G401 (cell line): Measurements from ENCODE around the gene NLN. TPM values are rescaled to one million over a fixed set of nuclear protein-coding genes. Genes with fewer than 3 reads are reported as not detected.
A peak's percentile ranks its signal among the peaks of the same experiment; 100 is the strongest.
"Not testable (repeated sequence)": the region's sequence is repeated elsewhere in the genome, so short reads cannot be mapped to it uniquely, and the experiment has no call there.

Experiments
- DNase-seq: peaks from one replicate; pipeline ENCODE4 v3.0.0-alpha.2; 2015; ENCODE audit warnings: low spot score
- in situ Hi-C: cut with HindIII; loops from 2 replicates; pipeline ENCODE4 v1.10.0; 2016; ENCODE audit warnings: low sequenced_read_pairs, mixed read lengths
- total RNA-seq: library from RNA; depleted of rRNA; stranded (reverse); fragments of >200 nt; shearing (Covaris generic); gene quantifications from 2 replicates; pipeline ENCODE4 v1.2.3, GENCODE V29; 2014; rRNA removed

The NLN gene
- total RNA-seq: 53.6 and 81.4 TPM in 2 replicates

- in situ Hi-C loops: no loop called here
- DNase-seq: peak; percentile 85
These were observed at the start of gene NLN, which contains the start of gene SGTB for GRCh38 chr5:65721720-65722574. Gene NLN (plus strand): TSS chr5:65722205. CDS start chr5:65722374, 169 bp downstream. Gene SGTB (minus strand): TSS chr5:65722109. CDS start chr5:65720807, 1,302 bp downstream.

- in situ Hi-C loops: no loop called here
- no peak for DNase-seq
These were observed 49.2 kb upstream of the NLN start for GRCh38 chr5:65672796-65673195.

- DNase-seq: no peak
- in situ Hi-C loops: no loop called here
These were observed 47.3 kb upstream of the NLN start for GRCh38 chr5:65674749-65675148.

- DNase-seq, in situ Hi-C loops: not testable (repeated sequence)
These were observed 45.9 kb upstream of the NLN start for GRCh38 chr5:65676056-65676455.

GRCh38 chr5:65682148-65682547, 39.9 kb upstream of the NLN start:
- in situ Hi-C loops: no loop called here
- no peak for DNase-seq

GRCh38 chr5:65693121-65693520, 28.9 kb upstream of the NLN start:
- no peak for DNase-seq
- in situ Hi-C loops: no loop called here

- DNase-seq: no peak
- in situ Hi-C loops: no loop called here
These were observed 26.7 kb upstream of the NLN start for GRCh38 chr5:65695162-65695755.

GRCh38 chr5:65695896-65696295, 26.1 kb upstream of the NLN start:
- in situ Hi-C loops: no loop called here
- DNase-seq: no peak

- peak; percentile 32 for DNase-seq
- in situ Hi-C loops: no loop called here
These were observed 25.1 kb upstream of the NLN start for GRCh38 chr5:65696892-65697291.

GRCh38 chr5:65699338-65699737, 22.7 kb upstream of the NLN start:
- in situ Hi-C loops: no loop called here
- DNase-seq: no peak

- DNase-seq: no peak
- in situ Hi-C loops: no loop called here
These were observed 20.0 kb upstream of the NLN start for GRCh38 chr5:65702036-65702435.

- DNase-seq: no peak
- in situ Hi-C loops: no loop called here
These were observed 17.3 kb upstream of the NLN start for GRCh38 chr5:65704621-65705239.

GRCh38 chr5:65707663-65708062, 14.3 kb upstream of the NLN start:
- DNase-seq: no peak
- in situ Hi-C loops: no loop called here

GRCh38 chr5:65708145-65708544, 13.9 kb upstream of the NLN start:
- in situ Hi-C loops: no loop called here
- DNase-seq: no peak

- peak; percentile 93 for DNase-seq
- in situ Hi-C loops: no loop called here
These were observed 3.3 kb upstream of the NLN start for GRCh38 chr5:65718576-65719310.

- DNase-seq: peak; percentile 96
- in situ Hi-C loops: no loop called here
These were observed 820 bp upstream of the NLN start for GRCh38 chr5:65721050-65721719.

GRCh38 chr5:65722575-65723403, 784 bp downstream of the NLN start:
- in situ Hi-C loops: no loop called here
- peak; percentile 69 for DNase-seq

- no peak for DNase-seq
- in situ Hi-C loops: no loop called here
These were observed 5.6 kb downstream of the NLN start for GRCh38 chr5:65727491-65728156.
